HEK293 (cell line): ENCODE measurements around the gene EYA2.

ENCODE experiments used
- CTCF ChIA-PET: fragments of 350-600 bp; formaldehyde crosslinking; extraction: SDS; loops from one replicate; lab custom pipeline; 2021; ENCODE audit warnings: antibody characterized with exemption; lab: Yijun Ruan, JAX
- POLR2A ChIA-PET: fragments of 300-600 bp; formaldehyde crosslinking; extraction: SDS; loops from one replicate; lab custom pipeline; 2020; ENCODE audit warnings: antibody characterized with exemption, inconsistent platforms; lab: Yijun Ruan, JAX
- H3K27ac ChIP-seq: fragments of 200-500 bp; sonication (Bioruptor generic); 2 replicates; pipeline ENCODE4 v1.5.1; 2014; ENCODE audit warnings: low read depth, low read length, control low read depth, inconsistent platforms; ENCODE audit errors: extremely low read depth
- H3K36me3 ChIP-seq, 2 experiments: fragments of 200-500 bp in 1 of 2; sonication (Bioruptor generic) in 1 of 2; 1 replicate in 1 of 2; 2 replicates in 1 of 2; pipeline ENCODE4 v1.5.1; 2014 to 2017; ENCODE audit warnings: inconsistent platforms in 2 of 2, low read length in 2 of 2; ENCODE audit not compliant: control insufficient read depth in 2 of 2, insufficient read depth in 1 of 2
- H3K4me1 ChIP-seq: fragments of 200-500 bp; sonication (Bioruptor generic); 2 replicates; pipeline ENCODE4 v1.5.1; 2014; ENCODE audit warnings: mild to moderate bottlenecking, low read length, inconsistent platforms; ENCODE audit not compliant: control insufficient read depth, insufficient read depth
- H3K4me3 ChIP-seq: 2 replicates; pipeline ENCODE4 v1.5.1; 2011; ENCODE audit warnings: low read depth, mild to moderate bottlenecking, control low read depth, low read length, moderate library complexity
- H3K9me3 ChIP-seq: fragments of 200-500 bp; sonication (Bioruptor generic); 2 replicates; pipeline ENCODE4 v1.5.1; 2014; ENCODE audit warnings: low read depth, low read length, inconsistent platforms; ENCODE audit not compliant: control insufficient read depth, insufficient read depth
- FEZF1 ChIP-seq: fragments of 450-650 bp; formaldehyde crosslinking; IDR thresholded peaks from 2 replicates; pipeline ENCODE4 v1.5.1; 2016; ENCODE audit warnings: missing biosample characterization, missing genetic modification characterization
- GLI2 ChIP-seq: fragments of 450-650 bp; formaldehyde crosslinking; IDR thresholded peaks from 2 replicates; pipeline ENCODE4; 2017; ENCODE audit warnings: missing biosample characterization, missing genetic modification characterization, low read depth, borderline replicate concordance
- IKZF3 ChIP-seq: fragments of 450-650 bp; IDR thresholded peaks from 2 replicates; pipeline ENCODE4 v1.5.0; 2018; ENCODE audit warnings: missing biosample characterization, mild to moderate bottlenecking, missing genetic modification characterization, moderate library complexity
- KLF9 ChIP-seq: fragments of 450-650 bp; formaldehyde crosslinking; IDR thresholded peaks from 2 replicates; pipeline ENCODE4 v1.5.1; 2016; ENCODE audit warnings: missing biosample characterization, missing genetic modification characterization, low read depth
- MZF1 ChIP-seq: fragments of 450-650 bp; formaldehyde crosslinking; IDR thresholded peaks from 2 replicates; pipeline ENCODE4 v1.5.1; 2017; ENCODE audit warnings: missing biosample characterization, missing genetic modification characterization, borderline replicate concordance
- PRDM2 ChIP-seq: fragments of 450-650 bp; formaldehyde crosslinking; IDR thresholded peaks from 2 replicates; pipeline ENCODE4 v1.5.1; 2016; ENCODE audit warnings: missing biosample characterization, missing genetic modification characterization, borderline replicate concordance
- RBAK ChIP-seq: fragments of 450-650 bp; formaldehyde crosslinking; IDR thresholded peaks from 2 replicates; pipeline ENCODE4 v1.5.1; 2016; ENCODE audit warnings: missing biosample characterization, missing genetic modification characterization
- SCRT2 ChIP-seq: fragments of 450-650 bp; formaldehyde crosslinking; IDR thresholded peaks from 2 replicates; pipeline ENCODE4 v1.5.1; 2016; ENCODE audit warnings: missing biosample characterization, missing genetic modification characterization
- YY2 ChIP-seq: fragments of 450-650 bp; formaldehyde crosslinking; IDR thresholded peaks from 2 replicates; pipeline ENCODE4 v1.5.1; 2016; ENCODE audit warnings: missing biosample characterization, missing genetic modification characterization
- ZNF112 ChIP-seq: fragments of 450-650 bp; formaldehyde crosslinking; IDR thresholded peaks from 2 replicates; pipeline ENCODE4 v1.5.0; 2017; ENCODE audit warnings: missing biosample characterization, missing genetic modification characterization
- ZNF174 ChIP-seq: fragments of 450-650 bp; formaldehyde crosslinking; IDR thresholded peaks from 2 replicates; pipeline ENCODE4 v1.5.0; 2017; ENCODE audit warnings: missing biosample characterization, mild to moderate bottlenecking, missing genetic modification characterization
- ZNF175 ChIP-seq: fragments of 450-650 bp; formaldehyde crosslinking; IDR thresholded peaks from 2 replicates; pipeline ENCODE4 v1.5.1; 2016; ENCODE audit warnings: missing biosample characterization, missing genetic modification characterization
- ZNF202 ChIP-seq: fragments of 450-650 bp; formaldehyde crosslinking; IDR thresholded peaks from 2 replicates; pipeline ENCODE4 v1.5.1; 2016; ENCODE audit warnings: missing biosample characterization, missing genetic modification characterization, borderline replicate concordance
- ZNF248 ChIP-seq: fragments of 450-650 bp; formaldehyde crosslinking; IDR thresholded peaks from 2 replicates; pipeline ENCODE4 v1.5.1; 2017; ENCODE audit warnings: missing biosample characterization, missing genetic modification characterization
- ZNF311 ChIP-seq: fragments of 450-650 bp; formaldehyde crosslinking; IDR thresholded peaks from 2 replicates; pipeline ENCODE4 v1.5.1; 2017; ENCODE audit warnings: missing biosample characterization, missing genetic modification characterization, borderline replicate concordance
- ZNF335 ChIP-seq: fragments of 450-650 bp; formaldehyde crosslinking; conservative IDR thresholded peaks from 2 replicates; pipeline ENCODE4 v1.5.1; 2016; ENCODE audit warnings: missing biosample characterization, missing genetic modification characterization
- ZNF37A ChIP-seq: fragments of 450-650 bp; IDR thresholded peaks from 2 replicates; pipeline ENCODE4 v1.5.1; 2018; ENCODE audit warnings: missing biosample characterization, missing genetic modification characterization
- ZNF394 ChIP-seq: fragments of 450-650 bp; formaldehyde crosslinking; IDR thresholded peaks from 2 replicates; pipeline ENCODE4 v1.5.1; 2016; ENCODE audit warnings: missing biosample characterization, missing genetic modification characterization, mild to moderate bottlenecking, moderate library complexity, borderline replicate concordance
- ZNF510 ChIP-seq: fragments of 450-650 bp; formaldehyde crosslinking; IDR thresholded peaks from 2 replicates; pipeline ENCODE4 v1.5.1; 2018; ENCODE audit warnings: mild to moderate bottlenecking, missing genetic modification characterization, missing biosample characterization; ENCODE audit not compliant: insufficient replicate concordance
- ZNF549 ChIP-seq: fragments of 450-650 bp; IDR thresholded peaks from 2 replicates; pipeline ENCODE4 v1.5.1; 2018; ENCODE audit warnings: missing biosample characterization, missing genetic modification characterization, mild to moderate bottlenecking, inconsistent platforms, moderate library complexity
- ZNF596 ChIP-seq: fragments of 450-650 bp; IDR thresholded peaks from 2 replicates; pipeline ENCODE4 v1.5.0; 2018; ENCODE audit warnings: missing biosample characterization, mild to moderate bottlenecking, missing genetic modification characterization, moderate library complexity
- ZNF626 ChIP-seq: fragments of 450-650 bp; sonication (Bioruptor Pico); formaldehyde crosslinking; IDR thresholded peaks from 2 replicates; pipeline ENCODE4 v1.5.1; 2018; ENCODE audit warnings: missing biosample characterization, missing genetic modification characterization, inconsistent platforms
- ZNF654 ChIP-seq: fragments of 450-650 bp; formaldehyde crosslinking; IDR thresholded peaks from 2 replicates; pipeline ENCODE4 v1.5.1; 2016; ENCODE audit warnings: low read depth, missing biosample characterization, missing genetic modification characterization
- ZNF664 ChIP-seq: fragments of 450-650 bp; formaldehyde crosslinking; IDR thresholded peaks from 2 replicates; pipeline ENCODE4 v1.5.1; 2016; ENCODE audit warnings: missing biosample characterization, missing genetic modification characterization
- ZNF701 ChIP-seq: fragments of 450-650 bp; formaldehyde crosslinking; IDR thresholded peaks from 2 replicates; pipeline ENCODE4 v1.5.1; 2016; ENCODE audit warnings: missing biosample characterization, missing genetic modification characterization
- ZNF768 ChIP-seq: fragments of 450-650 bp; formaldehyde crosslinking; IDR thresholded peaks from 2 replicates; pipeline ENCODE4 v1.5.1; 2018; ENCODE audit warnings: missing biosample characterization, mild to moderate bottlenecking, missing genetic modification characterization
- ZSCAN23 ChIP-seq: fragments of 450-650 bp; formaldehyde crosslinking; IDR thresholded peaks from 2 replicates; pipeline ENCODE4 v1.5.1; 2016; ENCODE audit warnings: missing biosample characterization, missing genetic modification characterization
- TF ChIP-seq, protein P1 (sequence below): fragments of 450-650 bp; formaldehyde crosslinking; IDR thresholded peaks from 2 replicates; pipeline ENCODE4 v1.5.0; 2017; ENCODE audit warnings: missing biosample characterization, missing genetic modification characterization, borderline replicate concordance

EYA2 gene

DNA sequence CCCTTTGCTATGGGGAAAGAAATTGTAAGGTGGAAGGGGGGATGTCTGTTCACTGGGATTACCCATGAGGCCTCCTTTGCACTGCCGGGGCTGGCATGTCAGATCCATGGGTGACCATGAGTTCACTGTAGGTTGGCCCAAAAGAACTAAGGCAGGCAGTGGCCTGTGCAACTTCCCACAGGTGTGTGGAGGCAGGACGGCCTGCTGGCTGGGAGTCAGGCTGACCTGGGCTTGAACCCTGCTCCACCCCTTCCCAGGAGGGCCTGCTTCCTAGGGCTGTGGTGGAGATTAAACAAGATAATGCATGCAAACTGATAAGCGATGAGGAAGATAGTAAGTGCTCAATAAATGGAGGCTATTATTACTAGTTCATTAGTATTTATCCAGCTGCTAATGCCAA is 163.0 kb downstream of the EYA2 start (continued):
- TF ChIP-seq ZNF768 (tag by site-specific recombination) (no peak), KLF9 (no peak), ZNF112 (tag by site-specific recombination) (no peak), GLI2 (tag by site-specific recombination) (no peak), ZNF626 (tag by site-specific recombination) (no peak), MZF1 (tag by site-specific recombination) (no peak), ZNF335 (tag by site-specific recombination) (no peak)

DNA sequence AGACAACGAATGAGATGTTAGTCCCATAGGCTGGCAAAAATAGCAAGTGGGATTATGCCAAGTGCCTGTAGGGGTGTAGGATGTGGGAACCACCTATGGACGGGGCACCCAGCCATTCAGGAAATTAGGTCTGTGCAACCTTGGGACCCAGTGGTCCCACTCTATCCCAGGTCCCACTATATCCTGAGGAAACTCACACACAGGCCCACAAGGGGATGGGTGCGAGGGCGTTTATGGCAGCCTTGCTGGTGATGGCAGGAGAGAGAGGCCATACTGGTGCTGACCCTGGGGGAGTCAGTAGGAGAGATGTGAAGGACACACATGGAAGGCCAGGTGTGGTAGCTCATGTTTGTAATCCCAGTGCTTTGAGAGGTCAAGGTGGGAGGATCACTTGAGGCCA is 163.6 kb downstream of the EYA2 start:
- ChIA-PET CTCF (no interaction called here), POLR2A (no interaction called here)
- no peaks in the 10 kb centered on the region for H3K36me3 ChIP-seq
- H3K9me3 ChIP-seq = no peaks in the 10 kb centered on the region
- no peak overlapping the region for H3K4me3 ChIP-seq
- no peaks in the 10 kb centered on the region for H3K4me1 ChIP-seq
- no peak overlapping the region for H3K27ac ChIP-seq
- no peak for TF ChIP-seq ZNF596 (tag by site-specific recombination)
- no peak for TF ChIP-seq FEZF1 (tag by site-specific recombination)
- TF ChIP-seq SCRT2 (tag by site-specific recombination) = no peak
- TF ChIP-seq ZNF394 = no peak
- no peak for TF ChIP-seq ZNF654 (tag by site-specific recombination)
- no peak for TF ChIP-seq ZNF549 (tag by site-specific recombination)
- TF ChIP-seq ZNF174 = no peak
- no peak for TF ChIP-seq ZNF311 (tag by site-specific recombination)
- no peak for TF ChIP-seq ZNF701 (tag by site-specific recombination)
- TF ChIP-seq, protein P1, sequence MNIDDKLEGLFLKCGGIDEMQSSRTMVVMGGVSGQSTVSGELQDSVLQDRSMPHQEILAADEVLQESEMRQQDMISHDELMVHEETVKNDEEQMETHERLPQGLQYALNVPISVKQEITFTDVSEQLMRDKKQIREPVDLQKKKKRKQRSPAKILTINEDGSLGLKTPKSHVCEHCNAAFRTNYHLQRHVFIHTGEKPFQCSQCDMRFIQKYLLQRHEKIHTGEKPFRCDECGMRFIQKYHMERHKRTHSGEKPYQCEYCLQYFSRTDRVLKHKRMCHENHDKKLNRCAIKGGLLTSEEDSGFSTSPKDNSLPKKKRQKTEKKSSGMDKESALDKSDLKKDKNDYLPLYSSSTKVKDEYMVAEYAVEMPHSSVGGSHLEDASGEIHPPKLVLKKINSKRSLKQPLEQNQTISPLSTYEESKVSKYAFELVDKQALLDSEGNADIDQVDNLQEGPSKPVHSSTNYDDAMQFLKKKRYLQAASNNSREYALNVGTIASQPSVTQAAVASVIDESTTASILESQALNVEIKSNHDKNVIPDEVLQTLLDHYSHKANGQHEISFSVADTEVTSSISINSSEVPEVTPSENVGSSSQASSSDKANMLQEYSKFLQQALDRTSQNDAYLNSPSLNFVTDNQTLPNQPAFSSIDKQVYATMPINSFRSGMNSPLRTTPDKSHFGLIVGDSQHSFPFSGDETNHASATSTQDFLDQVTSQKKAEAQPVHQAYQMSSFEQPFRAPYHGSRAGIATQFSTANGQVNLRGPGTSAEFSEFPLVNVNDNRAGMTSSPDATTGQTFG (tag by site-specific recombination) = no peak
- TF ChIP-seq ZNF248 (tag by site-specific recombination) = no peak
- no peak for TF ChIP-seq ZNF175 (tag by site-specific recombination)
- TF ChIP-seq ZNF510 (tag by site-specific recombination) = no peak
- TF ChIP-seq ZSCAN23 = no peak
- TF ChIP-seq ZNF664 (tag by site-specific recombination) = no peak
- no peak for TF ChIP-seq IKZF3
- no peak for TF ChIP-seq ZNF37A
- no peak for TF ChIP-seq YY2 (tag by site-specific recombination)
- TF ChIP-seq RBAK (tag by site-specific recombination) = no peak
- TF ChIP-seq ZNF202 = no peak

DNA sequence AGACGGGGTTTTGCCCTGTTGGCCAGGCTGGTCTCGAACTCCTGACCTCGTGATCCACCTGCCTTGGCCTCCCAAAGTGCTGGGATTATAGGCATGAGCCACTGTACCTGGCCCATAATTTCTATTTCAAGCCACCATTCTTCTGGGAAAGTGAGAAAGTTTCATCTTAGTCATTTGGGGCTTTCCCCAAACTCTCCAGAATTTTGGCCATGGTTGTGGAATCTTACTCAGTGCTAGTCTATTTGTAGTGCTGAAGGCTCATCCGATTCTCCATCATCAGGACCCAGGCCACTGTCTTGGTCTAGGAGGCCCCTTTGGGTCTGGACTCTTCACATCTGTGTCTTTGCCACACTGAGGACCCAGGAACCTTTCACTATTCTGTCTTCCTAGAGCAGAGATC is 164.9 kb downstream of the EYA2 start:
- POLR2A ChIA-PET = no interaction called here
- Histone ChIP-seq H3K27ac (no peak overlapping the region), H3K4me3 (no peak overlapping the region), H3K4me1 (no peaks in the 10 kb centered on the region), H3K9me3 (no peaks in the 10 kb centered on the region), H3K36me3 (no peaks in the 10 kb centered on the region)
- CTCF ChIA-PET = no interaction called here
- no peak for TF ChIP-seq PRDM2 (tag by site-specific recombination)
